Transverse colon (tissue), 4 donors: ENCODE data around the gene CP. TPM values are rescaled to one million over a fixed set of nuclear protein-coding genes. Genes with fewer than 3 reads are reported as not detected.

Experiments
- DNase-seq: peaks from one replicate; pipeline ENCODE4 v3.0.0-alpha.2; 2019
- H3K27ac ChIP-seq, 4 donors: fragments of 200-600 bp; sonication (generic); 2 replicates each; pipeline ENCODE4 v1.5.1; 2016 to 2018; ENCODE audit warnings: inconsistent platforms in 4 of 4
- H3K27me3 ChIP-seq: fragments of 200-600 bp; sonication (generic); 2 replicates; pipeline ENCODE4 v1.5.1; 2017; ENCODE audit warnings: inconsistent platforms
- H3K36me3 ChIP-seq, 4 donors: fragments of 200-600 bp; sonication (generic); 2 replicates each; pipeline ENCODE4 v1.5.1; 2017 to 2019; ENCODE audit warnings: inconsistent platforms in 4 of 4
- H3K4me1 ChIP-seq, 4 donors: fragments of 200-600 bp; sonication (generic); 2 replicates each; pipeline ENCODE4 v1.5.1; 2017 to 2020; ENCODE audit warnings: inconsistent platforms in 4 of 4
- H3K4me3 ChIP-seq, 4 donors: fragments of 200-600 bp; sonication (generic); 1 replicate in 1 of 4; 2 replicates in 3 of 4; pipeline versions ENCODE4 v1.5.1 to v1.6.1; 2017 to 2019; ENCODE audit warnings: inconsistent platforms in 4 of 4
- H3K9me3 ChIP-seq, 2 donors: fragments of 200-600 bp; sonication (generic); 2 replicates each; pipeline ENCODE4 v1.5.1; 2017 to 2019; ENCODE audit warnings: inconsistent platforms in 2 of 2
- EP300 ChIP-seq: sonication (generic); formaldehyde crosslinking; IDR thresholded peaks from one replicate; pipeline ENCODE4 v1.6.1; 2017; ENCODE audit warnings: antibody characterized with exemption, low read depth
- POLR2A ChIP-seq: fragments of 450-650 bp; IDR thresholded peaks from one replicate; pipeline ENCODE4 v1.6.1; 2016; ENCODE audit warnings: antibody characterized with exemption, mild to moderate bottlenecking, moderate library complexity
- POLR2AphosphoS5 ChIP-seq, 3 donors: sonication (generic); formaldehyde crosslinking; IDR thresholded peaks; one replicate each; pipeline ENCODE4 v1.6.1; 2016; ENCODE audit warnings: antibody characterized with exemption in 3 of 3
- WGBS, 2 donors: methylation state at CpG; one replicate each; pipeline ENCODE4 v1.1.5; 2018; ENCODE audit warnings: low coverage in 1 of 2; 5-methylcytosine and 5-hydroxymethylcytosine counted together
- in situ Hi-C, 4 donors: fragments of 200-750 bp; cut with MboI; loops; one replicate each; pipeline versions ENCODE4 v1.15.0 to v1.15.1; 2017; ENCODE audit warnings: low sequenced_read_pairs in 3 of 4, low pct_ligation_motif_present in 1 of 4, low pct_unique_long_range_greater_than_20kb in 1 of 4
- intact Hi-C: fragments of 100-400 bp; cut with DNase I; formaldehyde crosslinking; loops from one replicate; pipeline ENCODE4 v1.15.1; 2023; ENCODE audit warnings: low total_unique reads
- total RNA-seq, 4 donors: library from RNA; depleted of rRNA; stranded (reverse); fragments of >200 nt; gene quantifications; one replicate each; pipeline ENCODE4 v1.1.0, GENCODE V29; 2016
- TF ChIP-seq, protein P1 (sequence below), 5 experiments: fragments of 200-600 bp in 3 of 5; fragments of 450-650 bp in 2 of 5; sonication (generic) in 3 of 5; IDR thresholded peaks; 1 replicate in 2 of 5; 2 replicates in 3 of 5; pipeline ENCODE4 v1.5.1; 2016 to 2017; ENCODE audit warnings: antibody characterized with exemption in 5 of 5, inconsistent platforms in 3 of 5, mild to moderate bottlenecking in 2 of 5, moderate library complexity in 1 of 5

CP gene
- total RNA-seq, 4 donors from 2014 or later, result 0.80 to 19.5 (median 7.0) TPM; not detected in 1

DNA sequence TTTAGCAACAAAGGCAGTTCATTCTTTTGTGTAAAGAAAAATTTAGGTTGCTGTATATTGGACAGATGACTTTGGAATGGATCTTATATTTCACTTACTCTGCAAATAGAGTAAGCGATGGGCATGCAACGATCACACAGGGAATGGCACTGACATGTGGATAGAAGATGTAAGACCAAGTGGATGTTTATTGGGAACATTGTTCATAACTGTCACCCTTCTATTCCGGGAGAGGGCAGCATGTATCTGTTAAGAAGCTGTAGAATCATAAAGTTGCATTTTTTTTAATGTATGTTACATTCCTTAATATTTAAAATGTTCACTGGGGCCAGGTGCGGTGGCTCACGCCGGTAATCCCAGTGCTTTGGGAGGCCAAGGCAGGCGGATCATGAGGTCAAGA is 51.0 kb downstream of the CP start:
- H3K27me3 ChIP-seq, result no peaks in the 10 kb centered on the region
- intact Hi-C loops (no loop called here), in situ Hi-C loops (no loop called here)
- peaks cover 0 to 58% (median 15%) of the 10 kb centered on the region in 4 donors for H3K36me3 ChIP-seq
- WGBS, 2 donors, result 86 to 88% methylated on average over 5 to 7 of the region's 7 CpGs
- H3K27ac ChIP-seq, result no peak overlapping the region
- H3K9me3 ChIP-seq, result no peaks in the 10 kb centered on the region
- H3K4me3 ChIP-seq, result no peak overlapping the region
- TF ChIP-seq POLR2A (no peak), POLR2AphosphoS5 (IDR thresholded peaks at IDR 0.05) (no peak), EP300 (no peak)
- TF ChIP-seq, protein P1, sequence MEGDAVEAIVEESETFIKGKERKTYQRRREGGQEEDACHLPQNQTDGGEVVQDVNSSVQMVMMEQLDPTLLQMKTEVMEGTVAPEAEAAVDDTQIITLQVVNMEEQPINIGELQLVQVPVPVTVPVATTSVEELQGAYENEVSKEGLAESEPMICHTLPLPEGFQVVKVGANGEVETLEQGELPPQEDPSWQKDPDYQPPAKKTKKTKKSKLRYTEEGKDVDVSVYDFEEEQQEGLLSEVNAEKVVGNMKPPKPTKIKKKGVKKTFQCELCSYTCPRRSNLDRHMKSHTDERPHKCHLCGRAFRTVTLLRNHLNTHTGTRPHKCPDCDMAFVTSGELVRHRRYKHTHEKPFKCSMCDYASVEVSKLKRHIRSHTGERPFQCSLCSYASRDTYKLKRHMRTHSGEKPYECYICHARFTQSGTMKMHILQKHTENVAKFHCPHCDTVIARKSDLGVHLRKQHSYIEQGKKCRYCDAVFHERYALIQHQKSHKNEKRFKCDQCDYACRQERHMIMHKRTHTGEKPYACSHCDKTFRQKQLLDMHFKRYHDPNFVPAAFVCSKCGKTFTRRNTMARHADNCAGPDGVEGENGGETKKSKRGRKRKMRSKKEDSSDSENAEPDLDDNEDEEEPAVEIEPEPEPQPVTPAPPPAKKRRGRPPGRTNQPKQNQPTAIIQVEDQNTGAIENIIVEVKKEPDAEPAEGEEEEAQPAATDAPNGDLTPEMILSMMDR (IDR thresholded peaks at IDR 0.05), result no peak
- H3K4me1 ChIP-seq, result no peaks in the 10 kb centered on the region
- no peak for DNase-seq

DNA sequence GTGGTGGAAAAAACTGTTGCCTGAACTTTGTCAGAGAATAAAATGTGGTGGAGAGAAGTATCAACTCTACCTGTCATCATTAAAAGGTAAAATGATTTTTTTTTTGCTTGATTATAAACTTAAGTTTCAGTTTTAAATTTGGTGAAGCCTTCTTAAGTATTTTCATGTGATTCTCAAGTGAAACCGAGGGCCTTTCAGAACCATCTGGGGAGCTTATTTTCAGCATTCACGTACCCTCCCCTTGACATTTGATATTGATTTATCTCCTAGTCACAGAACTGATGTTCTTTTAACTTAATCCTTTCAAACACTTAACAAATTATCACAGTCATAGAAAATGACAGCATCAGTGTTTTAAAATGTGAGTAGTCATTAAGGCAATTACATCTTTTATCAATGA is 53.7 kb downstream of the CP start:
- intact Hi-C loops, result no loop called here

DNA sequence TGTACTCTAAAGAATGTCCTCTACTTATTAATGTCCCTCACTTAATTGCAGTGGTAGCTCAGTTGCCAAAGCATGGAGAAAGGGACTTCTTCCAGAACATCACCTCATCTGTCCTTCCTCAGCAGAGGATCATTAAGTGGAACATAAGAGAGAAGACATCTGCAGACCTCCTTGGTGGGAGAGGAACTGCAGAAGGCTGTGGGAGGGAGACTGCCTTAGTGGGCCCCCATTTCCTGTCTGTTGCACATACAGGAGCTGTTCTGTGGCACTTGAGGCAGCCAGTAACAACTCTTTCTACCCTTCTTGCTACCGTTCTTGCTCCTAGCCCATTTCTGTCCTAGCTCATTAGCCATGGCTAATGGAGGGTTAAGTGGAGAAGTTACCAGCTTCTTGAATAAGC is 58.6 kb downstream of the CP start:
- intact Hi-C loops (no loop called here), in situ Hi-C loops (no loop called here)
- WGBS, 2 donors, result 68 to 71% methylated on average over 1 of the region's 1 CpG
- TF ChIP-seq EP300 (no peak), POLR2AphosphoS5 (IDR thresholded peaks at IDR 0.05) (no peak), POLR2A (no peak)
- TF ChIP-seq, protein P1 (IDR thresholded peaks at IDR 0.05), result no peak
- H3K27me3 ChIP-seq, result no peaks in the 10 kb centered on the region
- no peak overlapping the region for H3K27ac ChIP-seq
- no peak overlapping the region for H3K4me3 ChIP-seq
- H3K9me3 ChIP-seq, result no peaks in the 10 kb centered on the region
- peaks cover 0 to 66% (median 14%) of the 10 kb centered on the region in 4 donors for H3K36me3 ChIP-seq
- DNase-seq, result no peak
- H3K4me1 ChIP-seq, result no peaks in the 10 kb centered on the region

More for the DNA sequence above, 53.7 kb downstream of the CP start:
- no peaks in the 10 kb centered on the region for H3K4me1 ChIP-seq
- no peaks in the 10 kb centered on the region for H3K9me3 ChIP-seq
- no peak for TF ChIP-seq POLR2A
- TF ChIP-seq EP300, result no peak
- TF ChIP-seq, protein P1 (IDR thresholded peaks at IDR 0.05), result no peak
- TF ChIP-seq POLR2AphosphoS5 (IDR thresholded peaks at IDR 0.05), result no peak
- DNase-seq, result no peak
- H3K36me3 ChIP-seq, result peaks cover 0 to 63% (median 18%) of the 10 kb centered on the region in 4 donors
- in situ Hi-C loops, result no loop called here
- no peak overlapping the region for H3K4me3 ChIP-seq
- no peak overlapping the region for H3K27ac ChIP-seq
- 79 to 86% methylated on average over 2 of the region's 2 CpGs for WGBS, 2 donors
- H3K27me3 ChIP-seq, result no peaks in the 10 kb centered on the region

DNA sequence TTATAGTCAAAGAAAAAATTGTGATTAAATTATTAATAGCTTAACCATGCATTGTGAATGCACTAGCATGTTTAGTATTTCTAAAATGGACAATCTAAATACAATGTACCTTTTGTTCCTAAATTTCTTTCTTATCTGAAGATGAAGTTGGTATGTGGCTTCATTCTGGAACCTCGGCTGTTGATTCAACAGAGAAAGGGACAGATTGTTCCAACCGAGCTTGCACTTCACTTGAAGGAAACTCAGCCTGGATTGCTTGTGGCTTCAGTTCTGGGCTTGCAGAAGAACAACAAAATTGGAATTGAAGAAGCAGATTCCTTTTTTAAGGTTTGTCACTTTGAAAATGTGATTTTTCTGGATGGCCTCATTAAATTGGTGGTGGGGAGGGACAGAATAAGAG is 59.6 kb downstream of the CP start:
- Histone ChIP-seq H3K4me3 (no peak overlapping the region), H3K27me3 (no peaks in the 10 kb centered on the region), H3K27ac (no peak overlapping the region), H3K36me3 (peaks cover 0 to 57% (median 18%) of the 10 kb centered on the region in 4 donors), H3K9me3 (no peaks in the 10 kb centered on the region), H3K4me1 (no peaks in the 10 kb centered on the region)
- 92 to 96% methylated on average over 2 of the region's 2 CpGs for WGBS, 2 donors
- intact Hi-C loops, result no loop called here
- in situ Hi-C loops, result no loop called here
- no peak for TF ChIP-seq POLR2AphosphoS5 (IDR thresholded peaks at IDR 0.05)
- no peak for TF ChIP-seq EP300
- TF ChIP-seq, protein P1 (IDR thresholded peaks at IDR 0.05), result no peak
- no peak for TF ChIP-seq POLR2A
- no peak for DNase-seq
